ENCODE data around the gene ZG16. TPM values are rescaled to one million over a fixed set of nuclear protein-coding genes. Genes with fewer than 3 reads are reported as not detected.

Gene ZG16
- total and polyA plus RNA-seq, 9 of the 15 experiments (the other 6 are each of a cell fraction or from before 2014, with no cell fraction given), result 0.04 TPM; not detected in 8

DNA sequence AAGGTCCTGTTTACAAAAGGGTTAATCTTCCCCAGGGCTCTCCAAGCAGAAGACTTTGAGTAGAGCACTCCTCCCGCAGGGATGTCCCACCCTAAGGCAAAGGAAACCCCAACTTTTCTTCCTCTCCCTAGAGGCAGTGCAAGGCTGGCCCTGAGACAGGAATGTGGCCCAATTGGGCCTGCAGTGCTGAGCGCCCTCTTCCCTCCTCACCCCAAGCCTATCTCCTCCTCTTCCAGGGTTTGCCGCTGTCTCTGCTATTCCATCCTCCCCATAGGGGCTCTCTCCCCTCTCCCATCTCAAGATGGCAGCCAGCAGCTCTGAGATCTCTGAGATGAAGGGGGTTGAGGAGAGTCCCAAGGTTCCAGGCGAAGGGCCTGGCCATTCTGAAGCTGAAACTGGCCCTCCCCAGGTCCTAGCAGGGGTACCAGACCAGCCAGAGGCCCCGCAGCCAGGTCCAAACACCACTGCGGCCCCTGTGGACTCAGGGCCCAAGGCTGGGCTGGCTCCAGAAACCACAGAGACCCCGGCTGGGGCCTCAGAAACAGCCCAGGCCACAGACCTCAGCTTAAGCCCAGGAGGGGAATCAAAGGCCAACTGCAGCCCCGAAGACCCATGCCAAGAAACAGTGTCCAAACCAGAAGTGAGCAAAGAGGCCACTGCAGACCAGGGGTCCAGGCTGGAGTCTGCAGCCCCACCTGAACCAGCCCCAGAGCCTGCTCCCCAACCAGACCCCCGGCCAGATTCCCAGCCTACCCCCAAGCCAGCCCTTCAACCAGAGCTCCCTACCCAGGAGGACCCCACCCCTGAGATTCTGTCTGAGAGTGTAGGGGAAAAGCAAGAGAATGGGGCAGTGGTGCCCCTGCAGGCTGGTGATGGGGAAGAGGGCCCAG is 34.9 kb downstream of the ZG16 start:
- Histone ChIP-seq H3K27ac (ENCODE audit: extremely low read depth, low read depth, low read length) (no peak overlapping the region), H3K36me3 (ENCODE audit: control insufficient read depth, insufficient read depth, low read length) (peaks cover 31% of the 10 kb centered on the region), H2AFZ (ENCODE audit: low read depth, low read length) (peak overlapping the region; percentile 71; the same call in 1 of the 2 replicates), H3K27me3 (ENCODE audit: control insufficient read depth in 2 of 2, insufficient read depth in 2 of 2, low read length in 2 of 2) (no peaks in the 10 kb centered on the region), H4K20me1 (replicated peaks; ENCODE audit: control insufficient read depth, insufficient read depth, low read length) (peaks cover 21% of the 10 kb centered on the region; the same call in 1 of the 2 replicates), H3K79me2 (ENCODE audit: control insufficient read depth, insufficient read depth, low read length) (peaks cover 44% of the 10 kb centered on the region), H3K4me2 (ENCODE audit: insufficient read depth, low read length) (peak overlapping the region; percentile 64; the same call in 1 of the 2 replicates), H3K4me1 (replicated peaks in 1 of 2; ENCODE audit: control insufficient read depth in 2 of 2, insufficient read depth in 2 of 2, low read length in 2 of 2) (peaks cover 43 to 82% of the 10 kb centered on the region in 2 experiments), H3K9me1 (ENCODE audit: control insufficient read depth, insufficient read depth, low read length) (no peaks in the 10 kb centered on the region), H3K4me3 (no peak overlapping the region), H3K9ac (ENCODE audit: insufficient read depth in 1 of 2, low read depth in 2 of 2, low read length in 2 of 2) (peak overlapping the region in 1 of 2 experiments; percentile 49; a peak in 2 of 4 replicates), H3K9me3 (replicated peaks; ENCODE audit: control insufficient read depth, insufficient read depth, low read depth, low read length) (no peaks in the 10 kb centered on the region)
- ATAC-seq (no peak), FAIRE-seq (no peak), DNase-seq (ENCODE audit: extremely low read depth in 1 of 4, low spot score in 3 of 4) (no peak)
- CTCF ChIA-PET (ENCODE audit: low intra/inter-chr PET ratio), result no interaction called here
- intact Hi-C loops (cut with micrococcal nuclease), result loop anchor here (10.0 kb wide), 1 partner anchor 212 kb away; the partner anchor contains the start of gene C16orf92
- in situ Hi-C loops (cut with MboI), result no loop called here
- WGBS (ENCODE audit: insufficient coverage, low coverage, missing lambda C conversion rate), result 74% methylated on average over 7 of the region's 9 CpGs
- no peak for TF ChIP-seq HDGF (IDR thresholded peaks at IDR 0.05)
- peak; percentile 1 for TF ChIP-seq KDM5B (IDR thresholded peaks at IDR 0.05; ENCODE audit: insufficient replicate concordance, low read depth, low read length)
- BruUV-seq (replicated peaks), result no TSS peak
- POLR2A ChIA-PET, result interaction anchor here (0.5 to 1.5 kb wide), 5 partner anchors 13 to 642 kb away, joined by 3 read pairs; no protein-coding TSS in a partner anchor
